GM19452 (cell line): ENCODE data around the gene RRP1B.
"Not testable (repeated sequence)": the region's sequence is repeated elsewhere in the genome, so short reads cannot be mapped to it uniquely, and the experiment has no call there.

Experiments
- ATAC-seq: cut with Tn5 transposase; IDR thresholded peaks from one replicate; pipeline ENCODE4 v1.9.1; 2021; ENCODE audit not compliant: unreplicated experiment

The RRP1B gene

GRCh38 chr21:43669828-43670605 is 10.7 kb downstream of the RRP1B start:
- no peak for ATAC-seq

GRCh38 chr21:43675871-43676270 is 16.5 kb downstream of the RRP1B start:
- ATAC-seq, result no peak

DNA sequence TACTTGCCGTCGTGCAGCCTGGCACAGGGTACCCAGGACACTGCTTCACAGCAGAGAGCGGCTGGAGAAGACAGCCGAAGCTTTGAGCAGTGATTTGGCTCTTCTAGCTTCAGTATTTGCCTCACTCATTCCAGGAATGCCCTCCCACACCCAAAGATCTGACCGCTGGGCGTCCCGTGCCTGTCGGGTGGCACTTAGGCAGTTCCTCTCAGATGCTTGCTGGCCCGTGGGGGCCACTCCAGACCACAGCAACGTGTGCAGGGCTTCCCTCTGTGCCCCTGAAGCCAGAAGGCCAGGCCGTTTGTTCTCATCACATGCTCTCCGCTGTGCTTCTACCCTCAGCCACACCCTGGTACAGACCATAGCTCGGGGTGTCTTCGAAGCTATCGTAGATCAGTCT is 17.0 kb downstream of the RRP1B start:
- ATAC-seq, result no peak

GRCh38 chr21:43679951-43680350 is 20.6 kb downstream of the RRP1B start:
- no peak for ATAC-seq

DNA sequence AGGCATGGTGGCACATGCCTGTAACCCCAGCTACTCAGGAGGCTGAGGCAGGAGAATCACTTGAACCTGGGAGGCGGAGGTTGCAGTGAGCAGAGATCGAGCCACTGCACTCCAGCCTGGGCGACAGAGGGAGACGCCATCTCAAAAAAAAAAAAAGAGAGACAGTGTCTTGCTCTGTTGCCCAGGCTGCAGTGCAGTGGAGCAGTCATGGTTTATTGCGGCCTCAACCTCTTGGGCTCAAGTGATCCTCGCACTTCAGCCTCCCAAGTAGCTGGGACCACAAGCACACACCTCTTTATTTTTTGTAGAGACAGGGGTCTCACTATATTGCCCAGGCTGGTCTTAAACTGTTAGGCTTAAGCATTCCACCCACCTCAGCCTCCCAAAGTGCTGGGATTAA is 21.1 kb downstream of the RRP1B start:
- not testable (repeated sequence) for ATAC-seq

- no peak for ATAC-seq
Measured at GRCh38 chr21:43681650-43682049, 22.3 kb downstream of the RRP1B start.

- ATAC-seq, result no peak
Measured at GRCh38 chr21:43684424-43684823, 25.1 kb downstream of the RRP1B start.

GRCh38 chr21:43686811-43687565 is 27.6 kb downstream of the RRP1B start:
- ATAC-seq, result no peak

DNA sequence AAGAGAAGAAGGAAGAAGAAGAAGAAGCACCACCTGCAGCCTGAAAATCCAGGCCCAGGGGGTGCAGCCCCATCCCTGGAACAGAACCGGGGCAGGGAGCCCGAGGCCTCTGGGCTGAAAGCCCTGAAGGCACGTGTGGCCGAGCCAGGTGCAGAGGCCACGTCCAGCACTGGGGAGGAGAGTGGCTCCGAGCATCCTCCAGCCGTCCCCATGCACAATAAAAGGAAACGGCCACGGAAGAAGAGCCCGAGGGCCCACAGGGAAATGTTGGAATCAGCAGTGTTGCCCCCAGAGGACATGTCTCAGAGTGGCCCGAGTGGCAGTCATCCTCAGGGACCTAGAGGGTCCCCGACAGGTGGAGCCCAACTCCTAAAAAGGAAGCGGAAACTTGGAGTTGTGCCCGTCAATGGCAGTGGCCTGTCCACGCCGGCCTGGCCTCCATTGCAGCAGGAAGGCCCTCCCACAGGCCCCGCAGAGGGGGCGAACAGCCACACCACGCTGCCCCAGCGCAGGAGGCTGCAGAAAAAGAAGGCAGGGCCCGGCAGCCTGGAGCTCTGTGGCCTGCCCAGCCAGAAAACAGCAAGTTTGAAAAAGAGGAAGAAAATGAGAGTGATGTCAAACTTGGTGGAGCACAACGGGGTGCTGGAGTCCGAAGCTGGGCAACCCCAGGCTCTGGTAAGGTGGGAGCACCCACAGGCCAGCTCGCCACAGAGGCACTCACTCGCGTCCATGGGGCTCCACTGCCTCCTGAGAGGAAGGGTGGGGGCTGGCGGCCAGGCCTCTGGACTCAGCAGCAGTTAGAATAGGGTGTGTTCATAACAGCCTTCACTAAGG is 28.4 kb downstream of the RRP1B start:
- no peak for ATAC-seq

DNA sequence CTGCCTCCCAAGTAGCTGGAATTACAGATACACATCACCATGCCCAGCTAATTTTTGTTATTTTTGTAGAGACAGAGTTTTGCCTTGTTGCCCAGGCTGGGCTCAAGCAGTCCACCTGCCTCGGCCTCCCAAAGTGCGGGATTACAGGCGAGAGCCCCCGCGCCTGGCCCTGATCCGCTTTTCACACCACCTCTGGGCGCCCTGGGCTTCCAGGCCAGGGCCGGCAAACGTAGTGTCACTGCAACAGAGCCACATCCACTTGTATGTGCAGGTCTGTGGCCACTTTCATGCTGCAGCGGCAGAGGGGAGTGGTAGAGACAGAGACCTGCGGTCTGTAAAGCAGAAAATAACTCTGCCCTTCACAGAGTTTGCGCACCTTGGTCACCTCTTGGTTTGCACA is 29.5 kb downstream of the RRP1B start:
- ATAC-seq, result no peak

DNA sequence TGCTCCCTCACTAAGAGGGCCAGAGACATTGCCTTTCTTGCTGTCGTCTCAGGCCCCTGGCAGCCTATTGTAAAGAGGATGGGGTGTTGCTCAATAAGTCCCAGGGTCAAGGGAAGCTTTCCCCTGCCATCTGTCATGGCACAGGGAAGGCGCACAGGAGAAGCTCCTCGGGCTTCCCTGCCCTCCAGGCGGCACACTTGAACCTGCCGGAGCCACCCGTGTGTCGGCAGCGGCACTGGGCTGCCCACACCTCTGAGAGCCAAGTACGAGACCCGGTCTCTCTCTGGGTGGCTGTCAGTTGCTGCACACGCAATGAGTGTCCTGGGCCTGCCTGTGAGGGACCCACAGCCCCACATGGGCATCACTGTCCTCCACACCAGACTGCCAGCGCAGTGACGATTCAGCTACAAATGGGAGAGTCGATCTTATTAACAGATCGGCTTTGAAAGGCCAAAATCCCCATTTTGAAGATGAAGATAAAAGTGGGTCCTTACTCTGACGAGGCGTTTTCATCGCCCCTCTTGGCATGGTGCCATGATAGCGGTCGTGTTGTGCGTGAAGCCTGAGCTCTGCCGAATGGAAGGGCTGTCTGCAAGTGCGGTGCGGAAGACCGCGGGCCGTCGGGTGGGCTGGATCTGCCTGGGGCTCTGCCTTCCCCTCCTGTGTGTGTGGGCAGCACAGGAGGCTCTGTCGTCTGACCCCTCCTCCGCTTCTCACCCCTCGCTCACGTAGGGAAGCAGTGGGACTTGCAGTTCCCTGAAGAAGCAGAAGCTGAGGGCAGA is 30.4 kb downstream of the RRP1B start:
- ATAC-seq, result no peak

- no peak for ATAC-seq
Measured at GRCh38 chr21:43690346-43690745, 31.0 kb downstream of the RRP1B start.

DNA sequence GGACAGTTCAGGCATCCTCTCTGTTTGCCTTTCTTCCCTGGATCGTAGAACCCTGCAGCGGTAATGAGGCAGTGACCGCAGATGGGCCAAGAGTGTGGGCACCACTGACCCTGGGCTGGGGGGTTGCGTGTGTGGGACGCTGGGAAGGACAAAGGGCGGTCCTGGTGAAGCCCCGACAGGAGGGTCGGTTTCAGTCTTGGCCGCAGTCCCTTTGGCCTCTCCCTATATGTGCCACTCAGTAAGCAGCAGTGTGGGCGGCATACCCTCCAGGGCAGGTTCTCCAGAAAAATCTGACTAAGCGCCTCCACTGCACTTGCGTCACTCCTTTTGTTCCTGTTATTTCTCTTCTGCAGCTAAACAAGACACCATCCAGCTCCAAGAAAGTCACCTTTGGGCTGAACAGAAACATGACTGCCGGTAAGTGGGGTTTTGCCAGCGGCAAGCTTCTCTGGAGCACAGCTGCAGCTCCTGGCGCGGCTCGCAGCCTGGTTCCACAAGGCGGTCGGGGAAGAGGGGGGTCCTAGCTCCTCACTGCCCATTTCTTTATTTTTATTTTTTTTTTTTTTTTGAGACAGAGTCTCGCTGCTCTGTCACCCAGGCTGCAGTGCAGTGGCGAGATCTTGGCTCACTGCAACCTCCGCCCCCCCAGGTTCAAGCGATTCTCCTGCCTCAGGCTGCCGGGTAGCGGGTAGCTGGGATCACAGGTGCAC is 31.9 kb downstream of the RRP1B start:
- ATAC-seq, result no peak

DNA sequence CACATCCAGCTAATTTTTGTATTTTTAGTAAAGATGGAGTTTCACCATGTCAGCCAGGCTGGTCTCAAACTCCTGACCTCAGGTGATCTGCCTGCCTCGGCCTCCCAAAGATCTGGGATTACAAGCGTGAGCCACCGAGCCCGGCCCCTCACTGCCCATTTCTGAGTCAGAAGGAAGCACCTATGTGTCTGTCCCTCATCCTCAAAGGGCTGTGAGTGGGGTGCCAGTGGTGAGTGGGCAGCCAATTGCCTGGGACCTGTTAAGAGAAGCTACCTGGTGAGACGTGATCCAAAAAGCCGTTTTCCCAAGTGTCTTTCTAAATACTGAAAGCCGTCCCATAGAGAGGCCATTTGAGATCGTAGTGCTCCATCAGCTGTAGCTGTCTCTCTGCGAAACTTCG is 32.4 kb downstream of the RRP1B start:
- no peak for ATAC-seq

GRCh38 chr21:43692949-43693348 is 33.6 kb downstream of the RRP1B start:
- no peak for ATAC-seq

- ATAC-seq, result no peak
Measured at GRCh38 chr21:43693981-43694380, 34.6 kb downstream of the RRP1B start.

GRCh38 chr21:43694437-43695079 is 35.2 kb downstream of the RRP1B start:
- no peak for ATAC-seq

GRCh38 chr21:43696214-43696613 is 36.9 kb downstream of the RRP1B start:
- no peak for ATAC-seq

GRCh38 chr21:43697758-43698643 is 38.6 kb downstream of the RRP1B start:
- ATAC-seq, result no peak
